Neural progenitor cell (in vitro differentiated cells): ENCODE measurements around the gene PRM1. TPM values are rescaled to one million over a fixed set of nuclear protein-coding genes. Genes with fewer than 3 reads are reported as not detected.

Experiments used
- DNase-seq: peaks from one replicate; pipeline ENCODE4 v3.0.0-alpha.2; 2016; ENCODE audit warnings: low spot score
- H2AFZ ChIP-seq: fragments of 200-600 bp; sonication (generic); replicated peaks from 2 replicates; pipeline ENCODE4 v1.6.1; 2016; ENCODE audit warnings: antibody characterized with exemption
- H3F3A ChIP-seq: fragments of 200-600 bp; sonication (generic); 2 replicates; pipeline ENCODE4 v1.6.1; 2016; ENCODE audit warnings: antibody characterized with exemption, low read depth
- H3K27ac ChIP-seq: fragments of 200-600 bp; sonication (generic); 2 replicates; pipeline ENCODE4 v1.5.1; 2016; ENCODE audit warnings: mild to moderate bottlenecking
- H3K27me3 ChIP-seq: fragments of 200-600 bp; sonication (generic); 2 replicates; pipeline ENCODE4 v1.6.1; 2016; ENCODE audit warnings: mild to moderate bottlenecking, moderate library complexity
- H3K36me3 ChIP-seq: fragments of 200-600 bp; sonication (generic); 2 replicates; pipeline ENCODE4 v1.5.1; 2016
- H3K4me1 ChIP-seq: fragments of 200-600 bp; sonication (generic); 2 replicates; pipeline ENCODE4 v1.6.1; 2016; ENCODE audit warnings: mixed run types
- H3K4me2 ChIP-seq: fragments of 200-600 bp; sonication (generic); 2 replicates; pipeline ENCODE4 v1.6.1; 2016
- H3K4me3 ChIP-seq: fragments of 200-600 bp; sonication (generic); 2 replicates; pipeline ENCODE4 v1.5.1; 2016
- H3K79me2 ChIP-seq: fragments of 200-600 bp; sonication (generic); 2 replicates; pipeline ENCODE4 v1.6.1; 2016; ENCODE audit warnings: low read depth
- H3K9ac ChIP-seq: fragments of 200-600 bp; sonication (generic); 2 replicates; pipeline ENCODE4 v1.6.1; 2016
- H3K9me3 ChIP-seq: fragments of 200-600 bp; sonication (generic); 2 replicates; pipeline ENCODE4 v1.5.1; 2016; ENCODE audit warnings: low read depth
- H4K20me1 ChIP-seq: fragments of 200-600 bp; sonication (generic); 2 replicates; pipeline ENCODE4 v1.6.1; 2016; ENCODE audit warnings: low read depth
- H3K27ac Mint-ChIP-seq: 3 replicates; pipeline ENCODE4 v1.8.0; 2021; ENCODE audit warnings: mixed read lengths
- H3K27me3 Mint-ChIP-seq: 2 replicates; pipeline ENCODE4 v1.8.0; 2022; ENCODE audit warnings: low read depth, mild to moderate bottlenecking, inconsistent platforms, moderate library complexity, mixed read lengths; ENCODE audit not compliant: insufficient read depth
- H3K36me3 Mint-ChIP-seq: 3 replicates; pipeline ENCODE4 v1.8.0; 2021; ENCODE audit warnings: mixed read lengths
- H3K4me1 Mint-ChIP-seq: 3 replicates; pipeline ENCODE4 v1.8.0; 2021; ENCODE audit warnings: mixed read lengths
- H3K4me3 Mint-ChIP-seq: 3 replicates; pipeline ENCODE4 v1.8.0; 2021; ENCODE audit warnings: mild to moderate bottlenecking, moderate library complexity, mixed read lengths
- H3K9me3 Mint-ChIP-seq: 3 replicates; pipeline ENCODE4 v1.8.0; 2020; ENCODE audit warnings: mixed read lengths
- CTCF ChIP-seq: fragments of 200-600 bp; sonication (generic); IDR thresholded peaks from 2 replicates; pipeline ENCODE4 v1.5.1; 2017; ENCODE audit warnings: antibody characterized with exemption, mild to moderate bottlenecking
- EZH2 ChIP-seq: fragments of 200-600 bp; sonication (generic); IDR thresholded peaks from 2 replicates; pipeline ENCODE4 v1.6.1; 2017; ENCODE audit warnings: antibody characterized with exemption, mild to moderate bottlenecking, moderate library complexity
- EZH2phosphoT487 ChIP-seq: fragments of 200-600 bp; sonication (generic); IDR thresholded peaks from 2 replicates; pipeline ENCODE4 v1.6.1; 2017; ENCODE audit warnings: antibody characterized with exemption
- total RNA-seq: library from RNA; depleted of rRNA; stranded (reverse); fragments of >200 nt; gene quantifications from 2 replicates; pipeline ENCODE4 v1.2.3, GENCODE V29; 2015; ENCODE audit warnings: low replicate concordance

Gene PRM1
- total RNA-seq, 1 donor from 2014 or later = not detected

- Histone ChIP-seq H2AFZ (no peak overlapping the region), H4K20me1 (no peaks in the 10 kb centered on the region), H3K4me2 (no peak overlapping the region), H3K9me3 (no peaks in the 10 kb centered on the region), H3K36me3 (no peaks in the 10 kb centered on the region), H3K4me3 (no peak overlapping the region), H3K9ac (no peak overlapping the region), H3K4me1 (peaks cover 15% of the 10 kb centered on the region), H3K27me3 (peaks cover 30% of the 10 kb centered on the region), H3K79me2 (no peaks in the 10 kb centered on the region), H3K27ac (no peak overlapping the region), H3F3A (peaks cover 26% of the 10 kb centered on the region)
- Mint-ChIP-seq H3K27ac (no peak overlapping the region), H3K36me3 (no peaks in the 10 kb centered on the region), H3K9me3 (no peaks in the 10 kb centered on the region), H3K4me1 (peaks cover 40% of the 10 kb centered on the region), H3K27me3 (peaks cover 9% of the 10 kb centered on the region), H3K4me3 (no peak overlapping the region)
- TF ChIP-seq CTCF (no peak), EZH2 (no peak), EZH2phosphoT487 (no peak)
- DNase-seq = no peak
These were observed 33.3 kb upstream of the PRM1 start for GRCh38 chr16:11314309-11314894.

GRCh38 chr16:11313493-11314308 is 32.6 kb upstream of the PRM1 start:
- Mint-ChIP-seq H3K36me3 (no peaks in the 10 kb centered on the region), H3K27ac (no peak overlapping the region), H3K27me3 (peaks cover 9% of the 10 kb centered on the region), H3K4me1 (peaks cover 40% of the 10 kb centered on the region), H3K4me3 (no peak overlapping the region), H3K9me3 (no peaks in the 10 kb centered on the region)
- H3K4me3 ChIP-seq = no peak overlapping the region
- H4K20me1 ChIP-seq = no peaks in the 10 kb centered on the region
- peaks cover 18% of the 10 kb centered on the region for H3K4me1 ChIP-seq
- no peak for DNase-seq
- H3K36me3 ChIP-seq = no peaks in the 10 kb centered on the region
- H2AFZ ChIP-seq = no peak overlapping the region
- no peak overlapping the region for H3K27ac ChIP-seq
- H3K9ac ChIP-seq = no peak overlapping the region
- H3K4me2 ChIP-seq = no peak overlapping the region
- H3K79me2 ChIP-seq = no peaks in the 10 kb centered on the region
- peaks cover 30% of the 10 kb centered on the region for H3K27me3 ChIP-seq
- H3K9me3 ChIP-seq = no peaks in the 10 kb centered on the region
- no peak for TF ChIP-seq EZH2phosphoT487
- TF ChIP-seq EZH2 = no peak
- TF ChIP-seq CTCF = no peak
- H3F3A ChIP-seq = peaks cover 26% of the 10 kb centered on the region

GRCh38 chr16:11312718-11313492 is 31.8 kb upstream of the PRM1 start:
- H3K4me1 ChIP-seq = peaks cover 21% of the 10 kb centered on the region
- no peak overlapping the region for H3K4me3 ChIP-seq
- no peak overlapping the region for H3K27ac ChIP-seq

More at GRCh38 chr16:11312718-11313492, 31.8 kb upstream of the PRM1 start:
- DNase-seq = no peak
- Histone ChIP-seq H3K9me3 (no peaks in the 10 kb centered on the region), H2AFZ (no peak overlapping the region), H3K79me2 (no peaks in the 10 kb centered on the region), H3K4me2 (no peak overlapping the region), H3K36me3 (no peaks in the 10 kb centered on the region), H4K20me1 (no peaks in the 10 kb centered on the region), H3F3A (peaks cover 26% of the 10 kb centered on the region), H3K27me3 (peaks cover 30% of the 10 kb centered on the region), H3K9ac (no peak overlapping the region)
- peaks cover 9% of the 10 kb centered on the region for H3K27me3 Mint-ChIP-seq
- H3K27ac Mint-ChIP-seq = peak overlapping the region; percentile 7
- TF ChIP-seq EZH2 (no peak), CTCF (no peak), EZH2phosphoT487 (no peak)
- H3K9me3 Mint-ChIP-seq = no peaks in the 10 kb centered on the region
- H3K4me1 Mint-ChIP-seq = peaks cover 40% of the 10 kb centered on the region
- H3K4me3 Mint-ChIP-seq = no peak overlapping the region
- H3K36me3 Mint-ChIP-seq = no peaks in the 10 kb centered on the region
